HUDEP-2 (cell line): Measurements from ENCODE around the gene FAM13C.
"Not testable (repeated sequence)": the region's sequence is repeated elsewhere in the genome, so short reads cannot be mapped to it uniquely, and the experiment has no call there.

Source experiments
- DNase-seq, 76 experiments: peaks; one replicate each; lab custom pipeline; 2025; ENCODE audit not compliant: unreplicated experiment in 76 of 76; lab: John Stamatoyannopoulos, UW

FAM13C gene

DNA sequence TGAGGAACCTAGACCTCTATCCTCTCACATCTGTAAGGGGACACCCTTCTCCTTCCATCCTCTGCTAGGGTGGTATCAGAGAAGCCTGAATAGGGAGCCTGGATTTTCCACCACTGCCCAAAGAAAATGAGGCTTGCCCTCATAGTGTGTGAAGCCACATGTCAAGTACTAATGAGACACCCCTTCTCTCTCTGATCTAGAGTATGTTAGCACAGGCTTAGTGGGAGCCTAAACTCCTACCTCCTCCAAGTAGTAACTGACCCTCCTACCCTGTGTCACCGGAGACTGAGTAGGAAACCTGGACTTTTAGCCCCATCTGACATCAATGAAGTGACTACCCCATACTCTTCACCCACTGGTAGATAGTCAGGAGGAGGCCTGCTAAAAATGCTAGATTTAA, 120.3 kb downstream of the FAM13C start:
- no peak for DNase-seq

DNA sequence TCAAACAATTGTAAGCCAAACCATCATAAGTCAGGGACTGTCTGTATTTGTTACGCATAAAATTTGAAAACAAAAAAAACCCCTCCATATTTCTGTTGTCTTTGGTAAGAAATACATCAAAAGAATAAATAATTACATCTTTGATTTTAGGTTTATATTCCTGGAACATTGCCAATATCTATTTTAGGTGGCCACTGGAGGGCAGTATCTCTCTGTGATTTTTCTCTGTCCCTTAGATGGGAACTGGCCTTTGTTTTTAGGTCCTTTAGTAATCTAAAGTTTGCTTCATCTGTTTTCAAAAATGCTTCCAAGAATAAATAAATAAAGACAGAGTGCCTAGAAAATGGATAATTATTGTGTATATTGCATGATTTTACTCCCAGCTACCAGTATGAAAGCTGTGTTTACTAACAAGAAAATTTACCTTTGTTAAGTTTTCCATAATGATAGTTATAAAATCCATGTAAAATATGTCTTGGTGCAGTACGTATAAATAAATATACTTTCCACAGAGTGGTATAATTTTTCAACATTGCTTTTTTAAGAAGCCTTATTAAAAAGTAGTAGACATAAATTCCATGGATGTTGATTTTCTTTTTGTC, 121.7 kb downstream of the FAM13C start:
- DNase-seq, result peak in 7 of 76 experiments; percentile 1 to 35 (median 21)

DNA sequence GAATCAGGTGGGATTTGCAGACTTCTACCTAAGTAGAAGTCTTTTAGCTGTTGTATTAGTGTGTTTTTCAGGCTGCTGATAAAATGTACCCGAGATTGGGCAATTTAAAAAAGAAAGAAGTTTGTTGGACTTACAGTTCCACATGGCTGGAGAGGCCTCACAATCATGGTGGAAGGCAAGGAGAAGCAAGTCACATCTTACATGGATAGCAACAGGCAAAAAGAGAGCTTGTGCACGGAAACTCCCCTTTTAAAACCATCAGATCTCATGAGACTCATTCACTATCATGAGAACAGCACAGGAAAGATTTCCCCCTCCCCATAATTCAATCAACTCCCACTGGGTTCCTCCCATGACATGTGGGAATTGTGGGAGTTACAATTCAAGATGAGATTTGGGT, 123.2 kb downstream of the FAM13C start:
- not testable (repeated sequence) for DNase-seq

DNA sequence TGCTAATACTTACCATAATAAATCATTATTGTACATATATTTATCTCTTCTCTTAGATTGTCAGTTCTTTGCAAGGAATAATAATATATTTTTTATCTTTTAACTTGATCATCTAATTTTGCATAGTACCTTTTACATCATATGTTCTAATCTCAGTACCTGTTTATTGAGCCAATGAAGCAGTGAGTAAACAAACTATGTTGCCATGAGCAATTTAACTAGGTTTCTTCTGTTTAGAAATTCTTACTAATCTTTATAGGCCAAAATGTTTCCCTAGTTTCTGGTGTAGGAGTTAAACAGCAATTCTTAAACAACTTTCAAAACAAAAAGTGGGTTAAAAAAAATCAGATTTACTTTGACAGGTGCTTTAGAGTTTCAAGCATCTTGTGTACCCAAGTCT, 124.6 kb downstream of the FAM13C start:
- no peak for DNase-seq

DNA sequence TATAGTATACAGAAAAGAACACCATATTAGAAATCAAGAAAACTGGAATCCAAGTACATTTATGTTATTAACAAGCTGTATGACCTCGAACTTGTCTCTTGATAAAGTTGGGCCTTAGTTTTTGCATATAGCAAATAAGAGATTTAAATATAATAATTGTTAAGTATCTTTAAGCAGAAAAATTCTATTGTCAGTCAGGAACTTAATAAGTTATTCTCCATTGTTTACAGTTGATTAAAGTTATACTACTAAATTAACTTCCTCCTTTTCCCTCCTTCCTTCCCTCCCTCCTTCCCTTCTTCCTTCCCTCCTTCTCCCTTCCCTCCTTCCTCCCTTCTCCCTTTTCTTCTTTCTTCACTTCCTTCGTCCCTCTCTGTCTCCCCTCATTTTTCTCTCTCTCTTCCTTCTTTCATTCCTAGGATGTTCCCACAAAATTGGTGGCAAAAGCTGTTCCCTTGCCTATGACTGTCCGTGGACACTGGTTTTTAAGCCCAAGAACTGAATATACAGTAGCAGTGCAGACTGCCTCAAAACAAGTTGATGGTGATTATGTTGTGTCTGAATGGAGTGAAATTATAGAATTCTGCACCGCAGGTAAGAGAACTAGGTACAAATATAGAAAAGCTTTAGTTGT, 126.2 kb downstream of the FAM13C start:
- no peak for DNase-seq

DNA sequence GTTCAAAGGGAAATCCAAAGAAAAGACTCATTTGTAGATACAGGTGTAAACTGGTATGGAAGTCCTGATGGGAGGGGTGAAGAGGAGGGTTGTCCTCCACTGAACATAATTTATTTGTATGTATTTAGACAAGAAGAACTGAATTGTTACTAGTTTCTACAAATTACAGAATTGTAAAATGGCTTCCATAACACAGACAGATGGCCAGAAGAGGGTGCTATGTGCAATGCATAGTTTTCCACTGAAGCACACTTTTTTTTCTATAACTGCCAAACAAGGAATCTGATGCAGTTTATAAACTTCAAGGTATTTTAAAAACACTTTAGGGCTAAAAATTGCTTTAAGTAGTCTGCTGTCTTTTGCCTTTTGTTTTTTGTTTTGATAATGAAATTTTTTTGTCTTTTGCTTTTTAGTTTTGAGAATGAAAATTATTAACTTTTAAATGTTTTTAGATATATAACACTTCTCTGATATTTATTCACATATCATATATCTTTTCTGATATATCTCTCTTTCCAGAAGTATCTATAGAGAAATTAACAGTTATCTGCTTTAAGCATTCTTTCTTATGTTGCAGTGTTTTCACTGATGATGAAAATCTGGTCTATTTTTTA, 127.4 kb downstream of the FAM13C start:
- peak in 4 of 76 experiments; percentile 4 to 19 (median 10) for DNase-seq

DNA sequence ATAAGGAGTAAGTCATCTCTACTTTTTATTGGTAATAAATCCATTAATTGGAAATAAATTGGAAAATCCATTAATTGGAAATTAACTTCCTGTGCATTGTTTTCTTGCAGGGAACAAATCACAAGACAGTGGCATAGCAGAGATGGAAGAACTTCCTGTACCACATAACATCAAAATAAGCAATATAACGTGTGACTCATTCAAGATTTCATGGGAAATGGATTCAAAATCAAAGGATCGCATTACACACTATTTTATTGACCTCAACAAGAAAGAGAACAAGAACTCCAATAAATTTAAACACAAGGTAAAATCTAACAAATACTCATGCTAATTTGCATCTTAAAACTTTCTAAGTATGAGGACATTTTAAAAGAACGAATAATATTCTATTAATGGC, 128.2 kb downstream of the FAM13C start:
- DNase-seq, result no peak

DNA sequence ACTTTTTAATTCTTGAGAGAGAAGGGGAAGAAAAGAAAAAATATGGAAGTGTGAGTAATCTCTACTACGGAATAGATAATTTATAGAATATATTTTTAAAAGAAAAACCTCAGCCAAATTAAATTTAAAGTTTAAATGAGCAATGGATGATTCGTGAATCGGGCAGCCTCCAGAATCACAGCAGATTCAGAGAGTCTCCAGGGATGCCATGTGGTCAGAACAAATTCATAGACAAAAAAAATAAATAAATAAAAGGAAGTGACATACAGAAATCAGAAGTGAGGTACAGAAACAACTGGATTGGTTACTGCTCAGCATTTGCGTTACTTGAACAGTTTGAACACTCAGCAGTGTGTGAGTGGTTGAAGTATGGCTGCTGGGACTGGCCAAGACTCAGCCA, 132.9 kb downstream of the FAM13C start:
- DNase-seq, result no peak

DNA sequence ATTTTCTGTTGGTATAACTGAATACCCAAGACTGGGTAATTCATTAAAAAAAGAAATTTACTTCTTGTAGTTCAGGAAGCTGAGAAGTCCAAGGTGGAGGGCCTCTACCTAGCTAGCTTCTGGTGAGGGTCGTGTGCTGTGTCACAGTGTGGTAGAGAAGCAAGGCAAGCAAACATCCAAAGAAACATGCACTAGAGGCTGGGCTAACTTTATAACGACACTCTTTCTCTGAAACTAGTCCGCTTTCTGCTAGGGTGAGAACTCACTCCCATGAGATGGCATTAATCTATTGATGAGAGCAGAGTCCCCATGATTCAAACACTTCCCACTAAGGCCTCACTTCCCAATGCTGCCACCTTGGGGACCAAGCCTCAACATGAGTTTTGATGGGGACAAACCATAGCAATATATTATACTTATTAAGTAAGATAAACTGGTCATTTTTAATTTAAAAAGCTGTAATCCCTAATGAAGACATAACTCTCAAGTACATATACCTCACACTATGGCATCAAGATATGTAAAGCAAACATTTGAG, 135.1 kb downstream of the FAM13C start:
- no peak for DNase-seq

DNA sequence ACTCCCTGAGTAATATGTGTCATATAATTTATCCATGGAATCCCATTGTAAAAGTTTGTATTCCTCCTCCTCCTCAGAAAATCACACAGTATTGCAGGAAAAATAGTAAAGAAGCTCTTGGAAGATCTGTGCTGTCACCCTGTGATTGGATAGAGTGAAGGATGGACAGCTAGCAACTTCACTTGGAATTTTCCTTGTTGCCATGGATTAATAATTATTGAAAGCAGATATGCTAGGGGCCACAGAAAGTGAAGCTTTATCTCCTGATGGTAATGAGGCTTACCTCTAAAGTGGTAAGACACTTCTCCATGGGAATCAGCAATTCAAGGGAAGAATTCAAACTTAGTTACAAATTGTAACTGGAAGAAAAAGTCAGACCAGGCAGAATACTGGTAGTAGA, 137.1 kb downstream of the FAM13C start:
- no peak for DNase-seq

DNA sequence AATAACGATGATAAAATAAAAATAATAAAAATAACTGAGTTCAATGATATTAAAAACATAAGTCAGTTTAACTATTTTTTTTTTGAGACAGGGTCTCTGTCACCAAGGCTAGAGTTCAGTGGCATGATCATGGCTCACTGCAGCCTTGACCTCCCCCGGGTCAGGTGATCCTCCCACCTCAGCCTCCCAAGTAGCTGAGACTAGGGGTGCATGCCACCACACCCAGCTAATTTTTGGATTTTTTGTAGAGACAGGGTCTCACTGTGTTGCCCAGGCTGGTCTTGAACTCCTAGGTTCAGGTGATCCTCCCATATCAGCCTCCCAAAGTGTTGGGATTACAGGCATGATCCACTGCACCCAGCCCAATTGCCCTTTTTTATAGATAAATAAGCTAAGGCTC, 138.8 kb downstream of the FAM13C start:
- not testable (repeated sequence) for DNase-seq

DNA sequence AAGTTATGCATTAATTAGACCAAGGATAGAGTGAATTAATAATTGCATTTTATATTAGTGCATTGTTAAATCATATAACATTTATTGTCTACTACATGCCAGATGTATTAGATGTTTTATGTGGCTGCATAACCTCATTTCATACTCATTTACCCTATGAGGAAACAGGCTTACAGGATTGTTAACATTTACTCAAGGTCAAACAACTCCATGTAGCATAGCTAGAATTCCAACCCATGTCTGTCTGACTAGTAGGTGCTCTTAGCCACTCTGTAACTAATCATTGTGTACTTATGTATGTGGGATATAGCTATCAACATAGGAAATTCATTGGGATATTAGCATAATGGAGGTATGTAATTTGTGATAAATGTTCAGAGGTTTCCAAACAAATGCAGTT, 139.6 kb downstream of the FAM13C start:
- no peak for DNase-seq

DNA sequence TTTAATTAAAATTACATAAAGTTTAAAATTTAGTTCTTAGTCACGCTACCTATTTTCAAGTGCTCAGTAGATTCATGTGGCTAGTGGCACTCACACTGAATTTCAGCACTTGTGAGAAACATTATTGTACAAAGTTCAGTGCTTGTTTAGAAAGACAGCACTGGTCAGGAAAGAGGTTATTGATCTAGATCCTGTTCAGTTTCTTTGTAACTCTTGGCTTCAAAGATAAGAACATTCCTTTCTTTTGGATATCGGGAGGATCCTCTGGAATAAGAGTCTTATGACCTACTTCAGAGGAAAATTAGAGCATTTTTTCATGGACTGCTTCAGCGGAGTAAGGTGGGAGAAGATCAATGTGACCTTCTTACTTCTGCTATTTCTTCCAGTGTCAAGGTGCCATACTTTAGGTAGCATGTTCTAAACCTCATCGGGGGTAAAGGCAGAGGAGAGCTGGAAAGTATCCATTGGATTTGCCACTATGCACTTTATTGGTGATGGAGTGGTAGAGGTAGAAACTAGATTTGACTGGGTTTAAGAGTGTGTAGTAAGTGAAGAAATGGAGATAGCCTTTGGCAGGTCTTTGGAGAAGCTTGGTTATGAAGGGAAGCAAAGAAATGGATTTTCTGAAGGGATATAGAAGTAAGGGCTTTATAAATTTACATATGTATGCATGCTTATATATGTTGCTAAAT, 146.0 kb downstream of the FAM13C start:
- DNase-seq, result no peak

DNA sequence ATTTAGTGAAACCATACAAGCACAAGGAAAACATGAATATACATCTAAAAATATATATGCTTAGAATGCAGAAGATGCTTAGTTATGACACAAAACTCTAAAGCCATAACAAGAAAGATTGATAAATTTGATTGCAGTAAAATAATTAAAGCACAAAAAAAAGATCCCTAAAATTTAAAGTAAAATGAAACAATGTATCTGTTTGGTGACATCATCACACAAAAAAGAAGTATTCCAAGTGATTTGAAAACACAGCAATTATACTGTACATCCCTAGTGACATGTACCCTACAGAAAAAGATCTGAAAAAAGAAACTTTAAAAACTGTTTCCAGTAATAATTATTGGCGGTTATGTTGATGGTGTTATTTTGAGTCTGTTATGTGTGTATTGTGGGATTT, 148.2 kb downstream of the FAM13C start:
- DNase-seq, result no peak

DNA sequence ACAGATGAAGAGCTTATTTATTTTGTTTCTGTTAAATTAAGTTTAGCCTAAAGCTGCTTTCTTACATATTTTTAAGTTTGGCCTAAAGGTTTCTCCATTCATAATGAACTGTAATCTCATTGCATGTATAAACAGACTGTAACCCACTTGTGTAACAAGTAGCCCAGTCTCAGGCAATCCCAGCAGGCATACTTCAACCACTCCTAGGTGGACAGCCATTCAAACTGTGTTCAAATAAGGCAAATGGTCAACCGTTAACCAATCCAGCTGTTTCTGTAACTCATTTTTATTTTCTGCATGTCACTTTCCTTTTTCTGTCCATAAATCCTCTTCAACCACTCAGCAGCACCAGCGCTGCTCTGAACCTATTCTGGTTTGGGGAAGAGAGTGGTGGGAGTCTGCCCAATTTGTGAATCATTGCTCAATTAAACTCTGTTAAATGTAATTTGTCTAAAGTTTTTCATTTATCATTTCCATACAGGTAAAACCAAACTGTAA, 150.0 kb downstream of the FAM13C start:
- DNase-seq, result no peak

DNA sequence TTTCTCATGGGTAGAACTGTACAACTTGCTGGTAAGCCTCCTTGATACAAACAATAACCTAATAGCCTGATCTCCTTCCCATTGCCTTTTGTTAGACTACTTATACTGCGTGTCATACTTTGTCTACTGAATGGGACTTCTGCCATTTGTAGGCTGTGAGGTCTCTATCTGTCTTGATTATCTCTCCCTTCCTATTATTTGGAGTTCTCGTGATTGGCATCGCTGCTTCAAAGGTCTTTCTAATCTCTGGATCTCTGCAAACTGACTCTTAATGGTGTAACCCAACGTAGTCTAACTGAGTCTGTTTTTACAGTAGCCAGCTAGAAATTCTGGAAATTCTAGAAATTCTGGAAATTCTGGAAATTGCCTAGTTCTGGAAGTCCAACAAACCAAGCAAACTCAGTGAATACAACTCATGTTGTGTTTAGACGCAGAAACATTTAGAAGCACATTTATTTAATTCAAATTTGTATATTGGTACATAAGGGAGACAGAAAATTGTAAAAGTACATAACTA, 156.1 kb downstream of the FAM13C start:
- DNase-seq, result no peak
